ENCODE data around the gene POLE3. TPM values are rescaled to one million over a fixed set of nuclear protein-coding genes. Genes with fewer than 3 reads are reported as not detected.

The POLE3 gene
- polyA plus RNA-seq, 3 donors, result 36.1 to 113 (median 92.1) TPM

DNA sequence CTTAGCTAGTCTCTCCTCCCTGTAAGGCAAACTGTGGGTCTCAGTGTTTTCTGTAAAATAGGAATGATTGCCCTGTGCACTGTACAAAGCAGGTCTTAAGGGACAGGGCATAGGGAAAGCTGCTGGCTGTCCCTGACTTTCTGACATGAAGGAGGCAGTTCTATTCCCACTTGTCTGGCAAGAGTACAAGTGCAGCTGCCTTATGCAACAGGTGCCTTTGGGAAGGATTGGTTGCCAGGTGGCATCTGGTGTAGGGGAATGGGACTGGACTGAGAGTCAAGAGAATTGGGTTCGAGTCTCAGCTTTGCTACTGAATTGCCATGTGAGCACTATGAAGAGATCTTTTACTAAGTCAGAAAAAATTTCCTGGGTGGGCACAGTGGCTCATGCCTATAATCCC is 51.1 kb downstream of the POLE3 start:
- no peak overlapping the region for H3K4me3 Mint-ChIP-seq
- no peak for DNase-seq
- Histone ChIP-seq H3K79me2 (ENCODE audit: insufficient read depth, low read length) (no peaks in the 10 kb centered on the region), H3K9me3 (replicated peaks in 1 of 2; ENCODE audit: control insufficient read depth in 1 of 2, insufficient read depth in 1 of 2, low read length in 2 of 2) (no peaks in the 10 kb centered on the region), H3K9ac (ENCODE audit: insufficient read depth, low read length, poor library complexity, severe bottlenecking) (no peak overlapping the region), H3K4me1 (ENCODE audit: control insufficient read depth in 1 of 2, insufficient read depth in 2 of 2, low read length in 2 of 2) (no peaks in the 10 kb centered on the region), H3K36me3 (replicated peaks in 1 of 2; ENCODE audit: control insufficient read depth in 1 of 2, insufficient read depth in 2 of 2, low read length in 2 of 2) (no peaks in the 10 kb centered on the region), H3K27me3 (ENCODE audit: control insufficient read depth in 2 of 2, insufficient read depth in 2 of 2, low read length in 2 of 2) (no peaks in the 10 kb centered on the region), H2AFZ (ENCODE audit: insufficient read depth, low read depth, low read length, poor library complexity, severe bottlenecking) (no peak overlapping the region), H3K4me2 (replicated peaks; ENCODE audit: extremely low read depth, low read length, poor library complexity, severe bottlenecking) (no peak overlapping the region), H4K20me1 (ENCODE audit: insufficient read depth, low read length) (no peaks in the 10 kb centered on the region), H3K4me3 (replicated peaks in 1 of 3; ENCODE audit: low read depth in 2 of 3, low read length in 3 of 3) (no peak overlapping the region), H3K27ac (ENCODE audit: low read depth in 1 of 2, low read length in 2 of 2) (no peak overlapping the region)
- no peaks in the 10 kb centered on the region for H3K9me3 Mint-ChIP-seq
- peaks cover 0 to 2% (median 0%) of the 10 kb centered on the region in 3 donors for H3K27me3 Mint-ChIP-seq (ENCODE audit: low read depth in 3 of 3)
- WGBS (ENCODE audit: insufficient coverage), result 100% methylated on average over 1 of the region's 1 CpG
- no peaks in the 10 kb centered on the region for H3K4me1 Mint-ChIP-seq
- TF ChIP-seq, protein P1, sequence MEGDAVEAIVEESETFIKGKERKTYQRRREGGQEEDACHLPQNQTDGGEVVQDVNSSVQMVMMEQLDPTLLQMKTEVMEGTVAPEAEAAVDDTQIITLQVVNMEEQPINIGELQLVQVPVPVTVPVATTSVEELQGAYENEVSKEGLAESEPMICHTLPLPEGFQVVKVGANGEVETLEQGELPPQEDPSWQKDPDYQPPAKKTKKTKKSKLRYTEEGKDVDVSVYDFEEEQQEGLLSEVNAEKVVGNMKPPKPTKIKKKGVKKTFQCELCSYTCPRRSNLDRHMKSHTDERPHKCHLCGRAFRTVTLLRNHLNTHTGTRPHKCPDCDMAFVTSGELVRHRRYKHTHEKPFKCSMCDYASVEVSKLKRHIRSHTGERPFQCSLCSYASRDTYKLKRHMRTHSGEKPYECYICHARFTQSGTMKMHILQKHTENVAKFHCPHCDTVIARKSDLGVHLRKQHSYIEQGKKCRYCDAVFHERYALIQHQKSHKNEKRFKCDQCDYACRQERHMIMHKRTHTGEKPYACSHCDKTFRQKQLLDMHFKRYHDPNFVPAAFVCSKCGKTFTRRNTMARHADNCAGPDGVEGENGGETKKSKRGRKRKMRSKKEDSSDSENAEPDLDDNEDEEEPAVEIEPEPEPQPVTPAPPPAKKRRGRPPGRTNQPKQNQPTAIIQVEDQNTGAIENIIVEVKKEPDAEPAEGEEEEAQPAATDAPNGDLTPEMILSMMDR (IDR thresholded peaks at IDR 0.05), result no peak
- no peaks in the 10 kb centered on the region for H3K36me3 Mint-ChIP-seq
- intact Hi-C loops (cut with micrococcal nuclease), result no loop called here
- no peak overlapping the region for H3K27ac Mint-ChIP-seq

Other genes starting within 250 kb of the POLE3 start
- 100 to 1,000 TPM in 1 of 3 donors, 10 to 100 TPM in 2; 32.3 to 120 (median 55.7) TPM for gene FKBP15, start 189.4 kb downstream of the POLE3 start, polyA plus RNA-seq
- 10 to 100 TPM; 20.4 to 49.0 (median 38.8) TPM for gene SLC31A1, start 189.1 kb downstream of the POLE3 start, polyA plus RNA-seq
- gene CDC26, start 135.1 kb downstream of the POLE3 start, polyA plus RNA-seq, result 10 to 100 TPM; 17.9 to 87.8 (median 77.8) TPM
- gene PRPF4, start 135.0 kb downstream of the POLE3 start, polyA plus RNA-seq, result 10 to 100 TPM; 13.0 to 23.8 (median 22.1) TPM
- gene RNF183, start 107.3 kb downstream of the POLE3 start, polyA plus RNA-seq, result not detected
- gene WDR31, start 70.4 kb downstream of the POLE3 start, polyA plus RNA-seq, result under 1 TPM in 2 of 3 donors, not detected in 1; 0.05 to 0.11 TPM
- under 1 TPM in 1 of 3 donors, not detected in 2; 0.16 TPM for gene BSPRY, start 61.1 kb downstream of the POLE3 start, polyA plus RNA-seq
- 10 to 100 TPM in 1 of 3 donors, 1 to 10 TPM in 2; 8.3 to 12.0 (median 9.2) TPM for gene HDHD3, start 33.7 kb downstream of the POLE3 start, polyA plus RNA-seq
- gene ALAD, start 9.4 kb downstream of the POLE3 start, polyA plus RNA-seq, result 10 to 100 TPM; 17.1 to 24.6 (median 20.9) TPM
- gene C9orf43, start 72 bp upstream of the POLE3 start, polyA plus RNA-seq, result under 1 TPM in 1 of 3 donors, not detected in 2; 0.17 TPM
- gene RGS3, start 53.1 kb upstream of the POLE3 start, polyA plus RNA-seq, result 10 to 100 TPM in 2 of 3 donors, 1 to 10 TPM in 1; 9.1 to 16.2 (median 15.8) TPM